ENCODE results near the gene LZTS2.
"Not testable (repeated sequence)": the region's sequence is repeated elsewhere in the genome, so short reads cannot be mapped to it uniquely, and the experiment has no call there.

Gene LZTS2

GRCh38 chr10:101033276-101033675, 33.7 kb downstream of the LZTS2 start:
- ChIA-PET CTCF (interaction anchor here (0.8 to 2.7 kb wide), 3 partner anchors 8 to 27 kb away, joined by 3 to 12 read pairs (median 4); no protein-coding TSS in a partner anchor), POLR2A (interaction anchor here (1.0 kb wide), 1 partner anchor 10 kb away, joined by 4 read pairs; no protein-coding TSS in a partner anchor)
- peaks cover 18% of the 10 kb centered on the region for H3K4me1 ChIP-seq (ENCODE audit: control insufficient read depth, insufficient read depth, low read length)
- no peak overlapping the region for H3K27ac ChIP-seq (ENCODE audit: extremely low read depth, low read depth, low read length)
- peaks cover 0 to 19% of the 10 kb centered on the region in 2 experiments; a peak in 1 of 3 replicates for H3K36me3 ChIP-seq (ENCODE audit: control insufficient read depth in 2 of 2, insufficient read depth in 1 of 2, low read length in 2 of 2)
- TF ChIP-seq GLIS1 (tag by site-specific recombination; IDR thresholded peaks at IDR 0.05) (no peak), PRDM10 (tag by site-specific recombination; IDR thresholded peaks at IDR 0.05) (peak; percentile 48; the same call in 1 of the 2 replicates), ZNF473 (tag by site-specific recombination; IDR thresholded peaks at IDR 0.05) (no peak)
- no peak overlapping the region for H3K4me3 ChIP-seq (ENCODE audit: low read depth, low read length)
- H3K9me3 ChIP-seq (ENCODE audit: control insufficient read depth, insufficient read depth, low read depth, low read length), result no peaks in the 10 kb centered on the region

GRCh38 chr10:101034404-101034803, 34.8 kb downstream of the LZTS2 start:
- POLR2A ChIA-PET, result interaction anchor here (0.5 kb wide), 1 partner anchor 455 kb away, joined by 3 read pairs; no protein-coding TSS in a partner anchor
- H3K36me3 ChIP-seq (ENCODE audit: control insufficient read depth in 2 of 2, insufficient read depth in 1 of 2, low read length in 2 of 2), result peaks cover 0 to 19% of the 10 kb centered on the region in 2 experiments; a peak in 1 of 3 replicates
- H3K4me3 ChIP-seq (ENCODE audit: low read depth, low read length); H3K27ac ChIP-seq (ENCODE audit: extremely low read depth, low read depth, low read length); H3K9me3 ChIP-seq (ENCODE audit: control insufficient read depth, insufficient read depth, low read depth, low read length): not testable (repeated sequence)
- H3K4me1 ChIP-seq (ENCODE audit: control insufficient read depth, insufficient read depth, low read length), result peaks cover 18% of the 10 kb centered on the region
- CTCF ChIA-PET, result interaction anchor here (1.0 to 2.7 kb wide), 4 partner anchors 16 to 40 kb away, joined by 3 to 17 read pairs (median 8); no protein-coding TSS in a partner anchor

- no peak overlapping the region for H3K27ac ChIP-seq (ENCODE audit: extremely low read depth, low read depth, low read length)
- H3K9me3 ChIP-seq (ENCODE audit: control insufficient read depth, insufficient read depth, low read depth, low read length), result no peaks in the 10 kb centered on the region
- TF ChIP-seq ZNF48 (tag by site-specific recombination; IDR thresholded peaks at IDR 0.05), result no peak
- TF ChIP-seq ZNF530 (tag by site-specific recombination; IDR thresholded peaks at IDR 0.05; ENCODE audit: low read depth), result no peak
- no peak for TF ChIP-seq ZNF266 (tag by site-specific recombination; IDR thresholded peaks at IDR 0.05; ENCODE audit: low read depth)
- no peak for TF ChIP-seq KLF7 (tag by site-specific recombination; IDR thresholded peaks at IDR 0.05; ENCODE audit: borderline replicate concordance)
- no peak for TF ChIP-seq SETDB1 (IDR thresholded peaks at IDR 0.05; ENCODE audit: insufficient read length, low read length)
- TF ChIP-seq ZNF521 (tag by site-specific recombination; IDR thresholded peaks at IDR 0.05), result no peak
- TF ChIP-seq ZNF626 (tag by site-specific recombination; IDR thresholded peaks at IDR 0.05), result no peak
- no peak for TF ChIP-seq SALL2 (tag by site-specific recombination; IDR thresholded peaks at IDR 0.05; ENCODE audit: borderline replicate concordance)
- no peak for TF ChIP-seq ZNF510 (tag by site-specific recombination; IDR thresholded peaks at IDR 0.05; ENCODE audit: insufficient replicate concordance)
- no peak for TF ChIP-seq GLIS2 (tag by site-specific recombination; IDR thresholded peaks at IDR 0.05)
- no peak for TF ChIP-seq ZNF292 (tag by site-specific recombination; IDR thresholded peaks at IDR 0.05; ENCODE audit: borderline replicate concordance, low read depth)
- no peak for TF ChIP-seq ZNF24 (tag by site-specific recombination; IDR thresholded peaks at IDR 0.05)
- TF ChIP-seq KLF1 (tag by site-specific recombination; IDR thresholded peaks at IDR 0.05), result no peak
- no peak for TF ChIP-seq HOXD13 (CRISPR knock-in tag; IDR thresholded peaks at IDR 0.05; ENCODE audit: borderline replicate concordance)
- TF ChIP-seq PRDM4 (tag by site-specific recombination; IDR thresholded peaks at IDR 0.05), result no peak
- no peak for TF ChIP-seq ZNF398 (tag by site-specific recombination; IDR thresholded peaks at IDR 0.05)
- no peak for TF ChIP-seq ZNF837 (tag by site-specific recombination; IDR thresholded peaks at IDR 0.05)
- no peak for TF ChIP-seq ZNF645 (tag by site-specific recombination; IDR thresholded peaks at IDR 0.05)
- TF ChIP-seq SCRT2 (tag by site-specific recombination; IDR thresholded peaks at IDR 0.05), result no peak
- POLR2A ChIA-PET, result interaction anchor here (0.9 kb wide), 1 partner anchor 500 kb away, joined by 4 read pairs; the partner anchor contains the start of gene HIF1AN
- peaks cover 0 to 19% of the 10 kb centered on the region in 2 experiments; a peak in 1 of 3 replicates for H3K36me3 ChIP-seq (ENCODE audit: control insufficient read depth in 2 of 2, insufficient read depth in 1 of 2, low read length in 2 of 2)
- no peak overlapping the region for H3K4me3 ChIP-seq (ENCODE audit: low read depth, low read length)
- CTCF ChIA-PET, result interaction anchor here (1.0 to 2.7 kb wide), 5 partner anchors 17 to 60 kb away, joined by 3 to 17 read pairs (median 9); no protein-coding TSS in a partner anchor
- peaks cover 18% of the 10 kb centered on the region for H3K4me1 ChIP-seq (ENCODE audit: control insufficient read depth, insufficient read depth, low read length)
Measured at GRCh38 chr10:101035314-101035713, 35.7 kb downstream of the LZTS2 start.
